IMR-90 (cell line): ENCODE results near the gene CYP39A1. TPM values are rescaled to one million over a fixed set of nuclear protein-coding genes. Genes with fewer than 3 reads are reported as not detected.

Experiments used
- ATAC-seq: fragments of 200-7000 bp; cut with Tn5 transposase; 2 replicates; pipeline ENCODE4 v1.9.1; 2020; ENCODE audit warnings: low read depth, mild to moderate bottlenecking, moderate library complexity
- BruUV-seq: library from RNA; stranded (reverse); fragments of 400-500 nt; replicated peaks from 2 replicates; lab custom pipeline; 2021; lab: Mats Ljungman, UMichigan
- CTCF ChIA-PET: fragments of 300-600 bp; formaldehyde crosslinking; extraction: SDS; loops from one replicate; lab custom pipeline; 2021; ENCODE audit warnings: antibody characterized with exemption; lab: Yijun Ruan, JAX
- POLR2A ChIA-PET: fragments of 300-600 bp; sonication (Branson Sonifier 250); formaldehyde crosslinking; loops from one replicate; lab custom pipeline; 2022; ENCODE audit warnings: antibody characterized with exemption; ENCODE audit not compliant: unreplicated experiment; lab: Charles Lee
- DNase-seq: peaks from one replicate; pipeline ENCODE4 v3.0.0; 2013
- H2AFZ ChIP-seq: replicated peaks from 2 replicates; pipeline ENCODE3; 2013; ENCODE audit warnings: low read length, mild to moderate bottlenecking; ENCODE audit not compliant: poor library complexity
- H2AK5ac ChIP-seq: 2 replicates; pipeline ENCODE4 v1.6.1; 2013; ENCODE audit warnings: low read depth, low read length, inconsistent platforms
- H2AK9ac ChIP-seq: replicated peaks from 2 replicates; pipeline ENCODE3; 2013; ENCODE audit warnings: mild to moderate bottlenecking, low read depth, low read length, moderate library complexity; ENCODE audit not compliant: poor library complexity
- H2BK120ac ChIP-seq: 2 replicates; pipeline ENCODE4 v1.6.1; 2013; ENCODE audit warnings: low read depth, low read length, inconsistent platforms
- H2BK15ac ChIP-seq: 3 replicates; pipeline ENCODE4 v1.6.1; 2013; ENCODE audit warnings: low read depth, low read length, inconsistent platforms
- H2BK20ac ChIP-seq: 2 replicates; pipeline ENCODE4 v1.6.1; 2013; ENCODE audit warnings: low read depth, mild to moderate bottlenecking, inconsistent platforms, low read length, moderate library complexity
- H2BK5ac ChIP-seq: 2 replicates; pipeline ENCODE4 v1.6.1; 2013; ENCODE audit warnings: mild to moderate bottlenecking, low read depth, low read length, inconsistent platforms; ENCODE audit not compliant: poor library complexity, severe bottlenecking
- H3K14ac ChIP-seq: replicated peaks from 2 replicates; pipeline ENCODE4 v1.6.1; 2013; ENCODE audit warnings: low read depth, low read length, inconsistent platforms
- H3K18ac ChIP-seq: 2 replicates; pipeline ENCODE4 v1.6.1; 2013; ENCODE audit warnings: low read depth, low read length, control low read depth
- H3K23ac ChIP-seq: 2 replicates; pipeline ENCODE4 v1.6.1; 2013; ENCODE audit warnings: low read depth, low read length, inconsistent platforms
- H3K27ac ChIP-seq: 2 replicates; pipeline ENCODE4 v1.5.1; 2013; ENCODE audit warnings: mild to moderate bottlenecking, control low read depth, low read length; ENCODE audit not compliant: insufficient read depth
- H3K27me3 ChIP-seq: 2 replicates; pipeline ENCODE4 v1.6.1; 2013; ENCODE audit warnings: low read length; ENCODE audit not compliant: control insufficient read depth, insufficient read depth
- H3K36me3 ChIP-seq: 2 replicates; pipeline ENCODE4 v1.6.1; 2013; ENCODE audit warnings: low read length, mixed read lengths; ENCODE audit not compliant: control insufficient read depth, insufficient read depth
- H3K4ac ChIP-seq: 2 replicates; pipeline ENCODE4 v1.6.1; 2013; ENCODE audit warnings: low read depth, low read length, inconsistent platforms
- H3K4me1 ChIP-seq: 2 replicates; pipeline ENCODE4 v1.6.1; 2013; ENCODE audit warnings: low read length, mixed read lengths; ENCODE audit not compliant: control insufficient read depth, insufficient read depth
- H3K4me2 ChIP-seq: 2 replicates; pipeline ENCODE4 v1.6.1; 2013; ENCODE audit warnings: low read depth, mild to moderate bottlenecking, control low read depth, low read length, moderate library complexity
- H3K4me3 ChIP-seq: 2 replicates; pipeline ENCODE4 v1.5.1; 2013; ENCODE audit warnings: low read depth, mild to moderate bottlenecking, control low read depth, low read length, moderate library complexity; ENCODE audit not compliant: insufficient read depth
- H3K56ac ChIP-seq: 2 replicates; pipeline ENCODE4 v1.6.1; 2013; ENCODE audit warnings: low read length, inconsistent platforms; ENCODE audit not compliant: insufficient read depth; ENCODE audit errors: extremely low read depth
- H3K79me1 ChIP-seq, 2 experiments: 2 replicates each; pipeline ENCODE4 v1.6.1; 2013; ENCODE audit warnings: low read length in 2 of 2, inconsistent platforms in 1 of 2, low read depth in 1 of 2
- H3K9ac ChIP-seq: 2 replicates; pipeline ENCODE4 v1.6.1; 2013; ENCODE audit warnings: low read depth, low read length, control low read depth
- H3K9me1 ChIP-seq: 2 replicates; pipeline ENCODE4 v1.6.1; 2013; ENCODE audit warnings: low read length, inconsistent platforms; ENCODE audit not compliant: insufficient read depth
- H3K9me3 ChIP-seq: 2 replicates; pipeline ENCODE4 v1.6.1; 2013; ENCODE audit warnings: low read length; ENCODE audit not compliant: control insufficient read depth, insufficient read depth
- H4K20me1 ChIP-seq: 2 replicates; pipeline ENCODE4 v1.6.1; 2013; ENCODE audit warnings: low read length, inconsistent platforms; ENCODE audit not compliant: insufficient read depth
- H4K5ac ChIP-seq: 2 replicates; pipeline ENCODE4 v1.6.1; 2013; ENCODE audit warnings: mild to moderate bottlenecking, low read depth, low read length, control low read depth
- H4K8ac ChIP-seq, 2 experiments: 2 replicates each; pipeline ENCODE4 v1.6.1; 2013; ENCODE audit warnings: low read depth in 2 of 2, low read length in 2 of 2, control low read depth in 1 of 2, inconsistent platforms in 1 of 2
- H4K91ac ChIP-seq: 2 replicates; pipeline ENCODE4 v1.6.1; 2013; ENCODE audit warnings: low read depth, low read length, inconsistent platforms; ENCODE audit not compliant: insufficient read depth
- BHLHE40 ChIP-seq: fragments of 150-350 bp; IDR thresholded peaks from 2 replicates; pipeline ENCODE4 v1.6.1; 2016; ENCODE audit warnings: mild to moderate bottlenecking, low read depth, low read length
- CEBPB ChIP-seq: IDR thresholded peaks from 2 replicates; pipeline ENCODE4 v1.6.1; 2012; ENCODE audit warnings: low read depth, low read length, improper control_type of control experiment
- CHD1 ChIP-seq: IDR thresholded peaks from 2 replicates; pipeline ENCODE4 v1.6.1; 2012; ENCODE audit warnings: low read depth, low read length, improper control_type of control experiment
- MAFK ChIP-seq: IDR thresholded peaks from 2 replicates; pipeline ENCODE4 v1.6.1; 2012; ENCODE audit warnings: low read depth, low read length, improper control_type of control experiment
- MAZ ChIP-seq: IDR thresholded peaks from 2 replicates; pipeline ENCODE4 v1.6.1; 2012; ENCODE audit warnings: low read depth, mild to moderate bottlenecking, low read length, improper control_type of control experiment, moderate library complexity, borderline replicate concordance
- MXI1 ChIP-seq: IDR thresholded peaks from 2 replicates; pipeline ENCODE4 v1.6.1; 2012; ENCODE audit warnings: low read depth, mild to moderate bottlenecking, low read length, moderate library complexity, borderline replicate concordance
- NFE2L2 ChIP-seq: fragments of 150-350 bp; IDR thresholded peaks from 2 replicates; pipeline ENCODE4 v1.6.1; 2016; ENCODE audit warnings: low read depth, mild to moderate bottlenecking, low read length
- POLR2A ChIP-seq: IDR thresholded peaks from 2 replicates; pipeline ENCODE4 v1.6.1; 2012; ENCODE audit warnings: mild to moderate bottlenecking, low read depth, low read length
- RAD21 ChIP-seq: IDR thresholded peaks from 2 replicates; pipeline ENCODE4 v1.6.1; 2012; ENCODE audit warnings: low read length, improper control_type of control experiment
- RCOR1 ChIP-seq: IDR thresholded peaks from 2 replicates; pipeline ENCODE4 v1.6.1; 2012; ENCODE audit warnings: mild to moderate bottlenecking, low read length, improper control_type of control experiment; ENCODE audit not compliant: insufficient replicate concordance
- RFX5 ChIP-seq: IDR thresholded peaks from 2 replicates; pipeline ENCODE4 v1.8.0; 2012; ENCODE audit warnings: low read depth, mild to moderate bottlenecking, low read length, moderate library complexity
- SMC3 ChIP-seq: fragments of 150-350 bp; IDR thresholded peaks from 2 replicates; pipeline ENCODE4 v1.6.1; 2016; ENCODE audit warnings: low read depth, mild to moderate bottlenecking, antibody characterized with exemption, low read length, moderate library complexity
- WGBS, 2 experiments: methylation state at CpG; one replicate each; pipeline versions ENCODE4 v1.1.5 to v1.1.7; 2013; ENCODE audit warnings: missing lambda C conversion rate in 2 of 2; ENCODE audit not compliant: insufficient read length in 1 of 2; ENCODE audit errors: extremely low coverage in 2 of 2; 5-methylcytosine and 5-hydroxymethylcytosine counted together
- dilution Hi-C: fragments of 300-500 bp; cut with HindIII; formaldehyde crosslinking; loops from one replicate; pipeline ENCODE4 v1.14.3; 2018; ENCODE audit warnings: low sequenced_read_pairs; ENCODE audit not compliant: unreplicated experiment
- in situ Hi-C: fragments of 300-500 bp; cut with MboI; formaldehyde crosslinking; loops from 3 replicates; pipeline ENCODE4 v1.14.3; 2019; ENCODE audit warnings: low sequenced_read_pairs, inconsistent platforms, mixed read lengths
- intact Hi-C: fragments of 100-400 bp; cut with micrococcal nuclease; formaldehyde crosslinking; loops from 2 replicates; pipeline ENCODE4 v1.10.0; 2022
- polyA plus RNA-seq, 3 experiments: library from polyadenylated mRNA; depleted of rRNA; stranded (reverse); fragments of >200 nt; gene quantifications; 2 replicates each; pipeline ENCODE4 v1.2.3, GENCODE V29; 2012; ENCODE audit warnings: low replicate concordance in 1 of 3
- total RNA-seq: library from RNA; depleted of rRNA; stranded (reverse); fragments of >200 nt; gene quantifications from 2 replicates; pipeline ENCODE4 v1.2.3, GENCODE V29; 2012
- TF ChIP-seq, protein P1 (sequence below): conservative IDR thresholded peaks from 2 replicates; pipeline ENCODE4 v1.5.1; 2012; ENCODE audit warnings: mild to moderate bottlenecking, low read depth, low read length, improper control_type of control experiment
- TF ChIP-seq, protein P2 (sequence below): fragments of 150-350 bp; IDR thresholded peaks from 2 replicates; pipeline ENCODE4 v1.6.1; 2017; ENCODE audit warnings: mild to moderate bottlenecking, antibody characterized with exemption, low read length, low read depth
- TF ChIP-seq, protein P3 (sequence below): fragments of 150-350 bp; IDR thresholded peaks from 2 replicates; pipeline ENCODE4 v1.6.1; 2016; ENCODE audit warnings: low read depth, mild to moderate bottlenecking, low read length, moderate library complexity, borderline replicate concordance

Gene CYP39A1
- total and polyA plus RNA-seq, 2 of the 4 experiments (the other 2 are of a cell fraction): 0.03 TPM; not detected in 1

DNA sequence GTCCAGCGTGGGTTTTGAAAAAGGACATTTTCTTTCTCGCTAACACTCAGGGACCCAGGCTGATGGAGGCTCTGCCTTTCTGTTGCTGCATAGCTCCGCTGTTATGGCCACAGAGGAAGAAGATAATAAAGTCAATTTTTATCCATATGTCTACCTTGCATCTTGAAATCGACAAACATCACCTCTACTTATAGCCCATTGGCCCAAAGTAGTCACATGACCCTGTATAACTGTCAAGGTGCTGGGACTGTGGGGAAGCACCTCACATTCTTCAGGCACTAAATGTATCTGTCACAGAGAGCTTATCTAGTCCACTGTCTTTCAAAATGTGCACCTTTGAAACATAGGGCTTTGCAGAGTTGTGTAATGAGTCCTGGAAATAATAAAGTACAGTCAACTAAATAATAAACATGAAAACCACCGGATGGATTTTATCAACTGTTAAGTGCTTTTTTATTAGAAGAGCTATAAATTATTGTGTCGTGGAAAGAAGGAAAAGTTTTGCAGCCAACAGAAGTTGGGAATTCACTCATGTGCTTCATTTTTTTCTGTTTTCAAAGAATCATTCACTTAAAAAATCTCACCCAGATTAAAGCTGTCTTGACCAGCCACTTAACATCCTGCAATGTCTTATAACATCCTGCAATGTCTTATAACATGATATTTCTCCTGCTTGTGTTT lies 113.7 kb downstream of the CYP39A1 start:
- no peak overlapping the region for H2AK5ac ChIP-seq
- DNase-seq: no peak
- POLR2A ChIA-PET: no interaction called here
- whole genome bisulfite sequencing, 2 experiments: no CpG with 5 or more reads among the region's 6 CpGs
- H2BK20ac ChIP-seq: no peak overlapping the region
- H3K9ac ChIP-seq: no peak overlapping the region
- H3K18ac ChIP-seq: no peak overlapping the region
- no peak overlapping the region for H4K5ac ChIP-seq
- H2BK120ac ChIP-seq: no peak overlapping the region
- H3K27me3 ChIP-seq: no peaks in the 10 kb centered on the region
- H4K91ac ChIP-seq: no peak overlapping the region
- H3K9me3 ChIP-seq: no peaks in the 10 kb centered on the region
- TF ChIP-seq, protein P1, sequence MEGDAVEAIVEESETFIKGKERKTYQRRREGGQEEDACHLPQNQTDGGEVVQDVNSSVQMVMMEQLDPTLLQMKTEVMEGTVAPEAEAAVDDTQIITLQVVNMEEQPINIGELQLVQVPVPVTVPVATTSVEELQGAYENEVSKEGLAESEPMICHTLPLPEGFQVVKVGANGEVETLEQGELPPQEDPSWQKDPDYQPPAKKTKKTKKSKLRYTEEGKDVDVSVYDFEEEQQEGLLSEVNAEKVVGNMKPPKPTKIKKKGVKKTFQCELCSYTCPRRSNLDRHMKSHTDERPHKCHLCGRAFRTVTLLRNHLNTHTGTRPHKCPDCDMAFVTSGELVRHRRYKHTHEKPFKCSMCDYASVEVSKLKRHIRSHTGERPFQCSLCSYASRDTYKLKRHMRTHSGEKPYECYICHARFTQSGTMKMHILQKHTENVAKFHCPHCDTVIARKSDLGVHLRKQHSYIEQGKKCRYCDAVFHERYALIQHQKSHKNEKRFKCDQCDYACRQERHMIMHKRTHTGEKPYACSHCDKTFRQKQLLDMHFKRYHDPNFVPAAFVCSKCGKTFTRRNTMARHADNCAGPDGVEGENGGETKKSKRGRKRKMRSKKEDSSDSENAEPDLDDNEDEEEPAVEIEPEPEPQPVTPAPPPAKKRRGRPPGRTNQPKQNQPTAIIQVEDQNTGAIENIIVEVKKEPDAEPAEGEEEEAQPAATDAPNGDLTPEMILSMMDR: no peak
- TF ChIP-seq, protein P2, sequence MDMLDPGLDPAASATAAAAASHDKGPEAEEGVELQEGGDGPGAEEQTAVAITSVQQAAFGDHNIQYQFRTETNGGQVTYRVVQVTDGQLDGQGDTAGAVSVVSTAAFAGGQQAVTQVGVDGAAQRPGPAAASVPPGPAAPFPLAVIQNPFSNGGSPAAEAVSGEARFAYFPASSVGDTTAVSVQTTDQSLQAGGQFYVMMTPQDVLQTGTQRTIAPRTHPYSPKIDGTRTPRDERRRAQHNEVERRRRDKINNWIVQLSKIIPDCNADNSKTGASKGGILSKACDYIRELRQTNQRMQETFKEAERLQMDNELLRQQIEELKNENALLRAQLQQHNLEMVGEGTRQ: no peak
- TF ChIP-seq NFE2L2 (no peak), BHLHE40 (no peak), RFX5 (no peak), CHD1 (no peak), RCOR1 (no peak), MAFK (no peak), SMC3 (no peak), CEBPB (no peak), POLR2A (no peak), MXI1 (no peak), MAZ (no peak), RAD21 (no peak)
- TF ChIP-seq, protein P3, sequence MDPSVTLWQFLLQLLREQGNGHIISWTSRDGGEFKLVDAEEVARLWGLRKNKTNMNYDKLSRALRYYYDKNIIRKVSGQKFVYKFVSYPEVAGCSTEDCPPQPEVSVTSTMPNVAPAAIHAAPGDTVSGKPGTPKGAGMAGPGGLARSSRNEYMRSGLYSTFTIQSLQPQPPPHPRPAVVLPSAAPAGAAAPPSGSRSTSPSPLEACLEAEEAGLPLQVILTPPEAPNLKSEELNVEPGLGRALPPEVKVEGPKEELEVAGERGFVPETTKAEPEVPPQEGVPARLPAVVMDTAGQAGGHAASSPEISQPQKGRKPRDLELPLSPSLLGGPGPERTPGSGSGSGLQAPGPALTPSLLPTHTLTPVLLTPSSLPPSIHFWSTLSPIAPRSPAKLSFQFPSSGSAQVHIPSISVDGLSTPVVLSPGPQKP: no peak
- no peaks in the 10 kb centered on the region for H3K79me1 ChIP-seq
- no peaks in the 10 kb centered on the region for H3K9me1 ChIP-seq
- H3K23ac ChIP-seq: no peak overlapping the region
- no peak overlapping the region for H3K56ac ChIP-seq
- H2BK5ac ChIP-seq: no peak overlapping the region
- H3K4me1 ChIP-seq: no peaks in the 10 kb centered on the region
- no peak overlapping the region for H3K14ac ChIP-seq
- H4K8ac ChIP-seq: no peak overlapping the region
- no peak for ATAC-seq
- H3K36me3 ChIP-seq: no peaks in the 10 kb centered on the region
- no peaks in the 10 kb centered on the region for H4K20me1 ChIP-seq
- no peak overlapping the region for H2AFZ ChIP-seq
- no peak overlapping the region for H3K4me3 ChIP-seq
- CTCF ChIA-PET: no interaction called here
- H3K4me2 ChIP-seq: no peak overlapping the region
- in situ Hi-C loops: no loop called here
- no peak overlapping the region for H2AK9ac ChIP-seq
- no peak overlapping the region for H3K4ac ChIP-seq
- no peak overlapping the region for H3K27ac ChIP-seq
- no TSS peak for BruUV-seq
- intact Hi-C loops: no loop called here
- H2BK15ac ChIP-seq: no peak overlapping the region
- dilution Hi-C loops: no loop called here
